ENCODE data around the gene DCBLD2. TPM values are rescaled to one million over a fixed set of nuclear protein-coding genes. Genes with fewer than 3 reads are reported as not detected.

Gene DCBLD2
- total RNA-seq, 3 donors from 2014 or later, result 27.2 to 46.7 (median 29.6) TPM

GRCh38 chr3:98808071-98808470 is 93.4 kb downstream of the DCBLD2 start:
- no peak for TF ChIP-seq POLR2A (IDR thresholded peaks at IDR 0.05)
- TF ChIP-seq CTCF (IDR thresholded peaks at IDR 0.05), result no peak
- no peak for TF ChIP-seq POLR2AphosphoS5 (IDR thresholded peaks at IDR 0.05)
- no peak for DNase-seq (ENCODE audit: low spot score in 2 of 2)
- Histone ChIP-seq H3K9me3 (no peaks in the 10 kb centered on the region), H3K27ac (no peak overlapping the region), H3K4me3 (no peak overlapping the region), H3K27me3 (no peaks in the 10 kb centered on the region), H3K4me1 (no peaks in the 10 kb centered on the region), H3K36me3 (no peaks in the 10 kb centered on the region)
- intact Hi-C loops (cut with DNase I; ENCODE audit: low total_unique reads), result loop anchor here (10.0 kb wide), 1 partner anchor 53 kb away; no protein-coding TSS in a partner anchor

GRCh38 chr3:98807561-98807960 is 93.9 kb downstream of the DCBLD2 start:
- H3K4me1 ChIP-seq, result no peaks in the 10 kb centered on the region
- no peaks in the 10 kb centered on the region for H3K36me3 ChIP-seq
- DNase-seq (ENCODE audit: low spot score in 2 of 2), result no peak
- H3K9me3 ChIP-seq, result no peaks in the 10 kb centered on the region
- TF ChIP-seq CTCF (IDR thresholded peaks at IDR 0.05) (no peak), POLR2A (IDR thresholded peaks at IDR 0.05) (no peak), POLR2AphosphoS5 (IDR thresholded peaks at IDR 0.05) (no peak)
- intact Hi-C loops (cut with DNase I; ENCODE audit: low total_unique reads), result loop anchor here (10.0 kb wide), 1 partner anchor 53 kb away; no protein-coding TSS in a partner anchor
- H3K27ac ChIP-seq, result no peak overlapping the region
- no peaks in the 10 kb centered on the region for H3K27me3 ChIP-seq
- no peak overlapping the region for H3K4me3 ChIP-seq

- H3K27me3 ChIP-seq, result no peaks in the 10 kb centered on the region
- no peak for DNase-seq (ENCODE audit: low spot score in 2 of 2)
- intact Hi-C loops (cut with DNase I; ENCODE audit: low total_unique reads), result loop anchor here (10.0 kb wide), 1 partner anchor 52 kb away; no protein-coding TSS in a partner anchor
- no peaks in the 10 kb centered on the region for H3K36me3 ChIP-seq
- no peaks in the 10 kb centered on the region for H3K9me3 ChIP-seq
- H3K27ac ChIP-seq, result no peak overlapping the region
- TF ChIP-seq POLR2AphosphoS5 (IDR thresholded peaks at IDR 0.05) (no peak), CTCF (IDR thresholded peaks at IDR 0.05) (no peak), POLR2A (IDR thresholded peaks at IDR 0.05) (no peak)
- H3K4me3 ChIP-seq, result no peak overlapping the region
- H3K4me1 ChIP-seq, result no peaks in the 10 kb centered on the region
Observed at GRCh38 chr3:98807011-98807410, 94.5 kb downstream of the DCBLD2 start.

GRCh38 chr3:98806521-98806920 is 95.0 kb downstream of the DCBLD2 start:
- H3K9me3 ChIP-seq, result no peaks in the 10 kb centered on the region
- no peaks in the 10 kb centered on the region for H3K4me1 ChIP-seq
- H3K27me3 ChIP-seq, result no peaks in the 10 kb centered on the region
- H3K4me3 ChIP-seq, result no peak overlapping the region
- DNase-seq (ENCODE audit: low spot score in 2 of 2), result no peak
- no peak overlapping the region for H3K27ac ChIP-seq
- H3K36me3 ChIP-seq, result no peaks in the 10 kb centered on the region
- intact Hi-C loops (cut with DNase I; ENCODE audit: low total_unique reads), result loop anchor here (10.0 kb wide), 1 partner anchor 52 kb away; no protein-coding TSS in a partner anchor
- TF ChIP-seq POLR2A (IDR thresholded peaks at IDR 0.05) (no peak), CTCF (IDR thresholded peaks at IDR 0.05) (no peak), POLR2AphosphoS5 (IDR thresholded peaks at IDR 0.05) (no peak)

- H3K9me3 ChIP-seq, result no peaks in the 10 kb centered on the region
- DNase-seq (ENCODE audit: low spot score in 2 of 2), result no peak
- H3K27me3 ChIP-seq, result no peaks in the 10 kb centered on the region
- intact Hi-C loops (cut with DNase I; ENCODE audit: low total_unique reads), result loop anchor here (10.0 kb wide), 1 partner anchor 51 kb away; no protein-coding TSS in a partner anchor
- H3K27ac ChIP-seq, result no peak overlapping the region
- no peak overlapping the region for H3K4me3 ChIP-seq
- H3K4me1 ChIP-seq, result no peaks in the 10 kb centered on the region
- TF ChIP-seq POLR2AphosphoS5 (IDR thresholded peaks at IDR 0.05) (no peak), POLR2A (IDR thresholded peaks at IDR 0.05) (no peak), CTCF (IDR thresholded peaks at IDR 0.05) (no peak)
- H3K36me3 ChIP-seq, result no peaks in the 10 kb centered on the region
Observed at GRCh38 chr3:98805571-98805970, 95.9 kb downstream of the DCBLD2 start.
